Anterior cingulate cortex (tissue), 58 donors: ENCODE data around the gene LRP4.
"Not testable (repeated sequence)": the region's sequence is repeated elsewhere in the genome, so short reads cannot be mapped to it uniquely, and the experiment has no call there.

Source experiments
- DNase-seq, 58 donors: peaks; one replicate each; lab custom pipeline; 2025; lab: John Stamatoyannopoulos, UW

Gene LRP4

GRCh38 chr11:46918083-46918787 is at the start of gene LRP4:
Gene LRP4, minus strand, starts transcription at chr11:46918550. Its CDS starts 171 bp downstream, at chr11:46918379.
- DNase-seq = peak in 38 of 58 donors; percentile 30 to 72 (median 46)

GRCh38 chr11:46967962-46968361 is 49.6 kb upstream of the LRP4 start:
- no peak for DNase-seq

- no peak for DNase-seq
Measured at GRCh38 chr11:46966773-46967172, 48.4 kb upstream of the LRP4 start.

GRCh38 chr11:46963844-46964243 is 45.5 kb upstream of the LRP4 start:
- DNase-seq = no peak

GRCh38 chr11:46961886-46962285 is 43.5 kb upstream of the LRP4 start:
- DNase-seq = not testable (repeated sequence)

- no peak for DNase-seq
Measured at GRCh38 chr11:46961041-46961440, 42.7 kb upstream of the LRP4 start.

GRCh38 chr11:46958777-46959176 is 40.4 kb upstream of the LRP4 start:
- DNase-seq = no peak

- DNase-seq = no peak
Measured at GRCh38 chr11:46953093-46953492, 34.7 kb upstream of the LRP4 start.

- no peak for DNase-seq
Measured at GRCh38 chr11:46952553-46952952, 34.2 kb upstream of the LRP4 start.

- DNase-seq = no peak
Measured at GRCh38 chr11:46951864-46952263, 33.5 kb upstream of the LRP4 start.

- DNase-seq = no peak
Measured at GRCh38 chr11:46949297-46949696, 30.9 kb upstream of the LRP4 start.

- DNase-seq = no peak
Measured at GRCh38 chr11:46948378-46949131, 30.2 kb upstream of the LRP4 start.

- DNase-seq = no peak
Measured at GRCh38 chr11:46947399-46948077, 29.2 kb upstream of the LRP4 start.

GRCh38 chr11:46944356-46945075 is 26.2 kb upstream of the LRP4 start:
- DNase-seq = no peak

GRCh38 chr11:46942172-46942571 is 23.8 kb upstream of the LRP4 start:
- DNase-seq = no peak

GRCh38 chr11:46936138-46937110 is 18.1 kb upstream of the LRP4 start, which contains the start of gene CSTPP1:
Gene CSTPP1, plus strand, starts transcription at chr11:46936761. Its CDS starts 45 bp downstream, at chr11:46936806.
- peak; percentile 43 to 94 (median 81) for DNase-seq

GRCh38 chr11:46930089-46930488 is 11.7 kb upstream of the LRP4 start:
- DNase-seq = no peak

GRCh38 chr11:46928701-46929100 is 10.4 kb upstream of the LRP4 start:
- not testable (repeated sequence) for DNase-seq

GRCh38 chr11:46927928-46928327 is 9.6 kb upstream of the LRP4 start:
- not testable (repeated sequence) for DNase-seq
